B cell (primary cell): ENCODE measurements around the gene DNAJB2.

Experiments used
- EZH2 ChIP-seq: IDR thresholded peaks from 2 replicates; pipeline ENCODE4 v1.6.1; 2012; ENCODE audit warnings: borderline replicate concordance, low read depth, mild to moderate bottlenecking, moderate library complexity, low read length; ENCODE audit not compliant: insufficient read depth, poor library complexity, severe bottlenecking
- TF ChIP-seq, protein P1 (sequence below): fragments of 200-600 bp; IDR thresholded peaks from one replicate; pipeline ENCODE4 v1.8.0; 2022; ENCODE audit warnings: antibody characterized with exemption, mild to moderate bottlenecking

DNA sequence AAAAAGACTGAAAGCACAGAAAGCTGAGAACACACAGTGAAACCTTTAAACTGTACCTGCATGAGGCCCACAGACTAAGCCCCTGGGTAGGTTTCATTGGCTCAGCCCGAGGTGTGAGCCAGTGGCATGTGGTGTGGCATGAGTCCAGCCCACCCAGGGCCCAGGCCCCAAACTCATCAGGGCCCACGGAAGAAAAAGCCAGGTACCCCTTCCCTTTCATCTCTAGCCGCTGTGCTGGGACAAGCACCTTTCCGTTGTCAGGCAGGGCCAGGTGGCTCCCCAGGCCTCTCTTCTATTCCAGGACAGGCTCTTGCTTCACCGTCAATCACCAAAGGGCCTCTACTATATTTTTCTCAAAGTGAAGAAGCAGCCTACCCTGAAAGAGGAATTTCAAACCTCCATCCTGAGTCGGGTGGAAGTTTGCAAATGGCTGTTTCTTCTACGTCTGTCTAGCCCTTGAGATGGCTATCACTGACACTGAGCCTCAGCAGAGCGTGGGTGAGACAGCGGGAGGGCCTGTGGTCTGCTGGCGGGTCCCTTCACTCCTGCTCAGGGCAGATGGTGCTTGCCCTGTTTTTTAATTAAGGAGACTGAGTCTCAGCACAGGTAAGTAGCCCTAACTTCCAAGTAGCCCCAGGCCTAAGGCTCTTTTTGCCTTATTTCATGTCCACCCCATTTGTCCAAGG, 8.6 kb downstream of the DNAJB2 start:
- TF ChIP-seq EZH2: no peak
- TF ChIP-seq, protein P1, sequence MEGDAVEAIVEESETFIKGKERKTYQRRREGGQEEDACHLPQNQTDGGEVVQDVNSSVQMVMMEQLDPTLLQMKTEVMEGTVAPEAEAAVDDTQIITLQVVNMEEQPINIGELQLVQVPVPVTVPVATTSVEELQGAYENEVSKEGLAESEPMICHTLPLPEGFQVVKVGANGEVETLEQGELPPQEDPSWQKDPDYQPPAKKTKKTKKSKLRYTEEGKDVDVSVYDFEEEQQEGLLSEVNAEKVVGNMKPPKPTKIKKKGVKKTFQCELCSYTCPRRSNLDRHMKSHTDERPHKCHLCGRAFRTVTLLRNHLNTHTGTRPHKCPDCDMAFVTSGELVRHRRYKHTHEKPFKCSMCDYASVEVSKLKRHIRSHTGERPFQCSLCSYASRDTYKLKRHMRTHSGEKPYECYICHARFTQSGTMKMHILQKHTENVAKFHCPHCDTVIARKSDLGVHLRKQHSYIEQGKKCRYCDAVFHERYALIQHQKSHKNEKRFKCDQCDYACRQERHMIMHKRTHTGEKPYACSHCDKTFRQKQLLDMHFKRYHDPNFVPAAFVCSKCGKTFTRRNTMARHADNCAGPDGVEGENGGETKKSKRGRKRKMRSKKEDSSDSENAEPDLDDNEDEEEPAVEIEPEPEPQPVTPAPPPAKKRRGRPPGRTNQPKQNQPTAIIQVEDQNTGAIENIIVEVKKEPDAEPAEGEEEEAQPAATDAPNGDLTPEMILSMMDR: no peak
